Measurements from ENCODE around the gene VDAC2.

VDAC2 gene

GRCh38 chr10:75253281-75254220 is 43.0 kb downstream of the VDAC2 start:
- no peak for DNase-seq (ENCODE audit: low spot score)

DNA sequence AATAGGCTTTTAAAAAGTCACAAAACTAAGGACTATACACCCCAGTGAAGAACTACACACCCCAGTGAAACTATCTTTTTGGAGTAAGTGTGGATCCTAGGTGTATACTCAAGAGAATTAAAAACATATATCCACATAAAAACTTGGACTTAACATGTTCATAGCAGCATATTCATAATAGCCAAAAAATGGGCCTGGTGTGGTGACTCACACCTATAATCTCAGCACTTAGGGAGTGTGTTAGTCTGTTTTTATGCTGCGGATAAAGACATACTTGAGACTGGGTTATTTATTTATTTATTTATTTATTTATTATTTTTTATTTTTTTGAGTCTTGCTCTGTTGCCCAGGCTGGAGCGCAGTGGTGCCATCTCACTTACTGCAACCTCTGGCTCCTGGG is 44.1 kb downstream of the VDAC2 start:
- DNase-seq (ENCODE audit: low spot score): no peak

DNA sequence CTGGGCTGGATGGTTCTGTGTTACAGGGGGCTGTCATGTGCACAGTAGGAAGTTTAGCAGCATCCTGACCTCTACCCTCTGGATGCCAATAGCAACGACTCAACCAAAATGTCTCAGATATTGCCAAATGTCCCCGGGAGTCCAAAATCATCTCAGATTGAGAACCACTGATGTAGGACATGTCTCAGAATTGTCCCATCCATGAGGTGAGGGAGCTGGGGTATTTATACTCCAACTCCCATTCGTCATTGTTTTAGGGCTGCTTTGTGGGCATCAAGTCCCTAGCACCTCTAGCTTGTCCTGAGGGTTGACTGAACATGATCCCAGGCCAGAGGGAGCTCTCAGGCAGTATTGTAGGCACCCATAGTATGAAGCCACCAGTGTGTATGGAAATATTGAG is 50.4 kb downstream of the VDAC2 start:
- no peak for DNase-seq (ENCODE audit: low spot score)

DNA sequence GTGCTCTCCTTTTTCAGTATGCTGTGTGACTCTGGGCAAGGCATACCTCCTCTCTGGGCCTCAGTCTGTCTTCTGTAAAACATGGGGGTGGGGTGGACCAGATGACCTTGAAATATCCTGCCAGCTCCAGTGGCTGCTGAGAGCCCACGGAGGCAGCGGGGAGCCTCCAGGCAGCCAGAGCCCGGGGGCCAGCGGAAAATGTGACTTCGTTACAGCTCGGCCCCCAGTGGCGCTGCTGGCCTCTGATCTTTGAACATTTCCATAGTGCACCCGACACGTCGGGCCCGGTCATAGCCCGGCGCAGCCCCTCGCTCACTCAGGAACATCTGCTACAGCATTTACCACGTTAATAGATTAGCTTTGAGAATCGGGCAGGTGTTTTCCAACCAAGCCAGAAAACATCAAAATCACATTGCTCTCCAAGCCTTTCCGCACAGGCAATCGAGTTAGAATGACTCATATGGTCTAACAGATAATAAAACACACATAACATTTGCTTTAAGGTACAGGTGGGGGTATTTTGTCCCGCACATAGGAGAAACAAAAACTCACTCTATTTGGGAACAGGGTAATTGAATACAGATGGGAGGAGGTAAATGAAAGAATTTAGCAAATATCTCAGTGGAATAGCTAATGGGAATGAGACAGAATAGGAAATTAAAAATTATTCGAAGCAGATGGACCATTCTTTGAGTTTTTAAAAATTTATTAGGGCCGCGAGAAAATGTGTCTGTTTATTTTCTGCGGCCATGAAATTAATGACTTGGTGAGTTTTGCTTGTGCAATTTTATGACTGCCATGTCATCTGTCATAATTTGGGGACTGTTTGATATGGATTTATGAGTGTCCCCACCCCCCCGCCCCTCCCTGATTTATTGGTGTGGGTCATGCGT is 51.5 kb downstream of the VDAC2 start:
- no peak for DNase-seq (ENCODE audit: low spot score)

DNA sequence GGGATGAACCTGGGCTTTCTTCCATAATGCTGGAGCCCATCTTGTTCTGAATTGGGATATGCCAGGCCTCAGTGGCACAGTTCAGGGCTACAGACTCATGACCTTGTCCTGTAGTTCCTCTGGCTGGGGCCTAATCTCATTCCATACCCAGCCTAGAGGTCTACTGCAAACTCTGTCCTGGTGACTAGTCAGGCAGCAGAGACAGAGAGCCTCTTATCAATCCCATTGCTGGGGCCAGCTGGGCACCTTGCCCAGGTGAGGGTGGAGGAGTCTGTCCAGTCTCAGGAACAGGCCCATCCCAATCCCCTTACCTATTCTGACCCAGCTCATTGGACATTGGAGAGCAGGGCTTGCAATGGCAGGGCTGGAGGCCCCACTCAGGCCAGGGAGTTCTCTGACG is 53.2 kb downstream of the VDAC2 start:
- no peak for DNase-seq (ENCODE audit: low spot score)

DNA sequence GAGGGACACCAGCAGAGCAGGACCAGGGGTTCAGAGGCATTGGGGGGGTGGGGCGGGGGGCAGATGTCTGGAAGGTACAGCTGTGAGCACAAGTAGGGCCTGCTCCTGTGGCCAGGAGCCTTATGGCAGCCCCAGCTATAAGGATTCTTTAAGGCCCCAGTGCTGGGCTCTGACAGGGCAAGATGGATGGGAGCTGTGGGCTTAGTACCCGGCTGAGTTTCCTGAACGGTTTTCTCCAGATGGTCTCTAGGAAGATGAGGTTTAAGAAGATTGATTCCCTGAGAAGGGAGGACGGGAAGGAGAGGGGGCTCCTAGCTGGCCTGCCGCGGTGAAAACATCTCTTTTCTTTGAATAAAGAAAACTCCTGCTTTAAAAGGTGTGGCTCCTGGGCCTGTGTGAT is 55.3 kb downstream of the VDAC2 start:
- DNase-seq (ENCODE audit: low spot score): no peak

- DNase-seq (ENCODE audit: low spot score): peak; percentile 75
Observed at GRCh38 chr10:75266945-75267344, 56.3 kb downstream of the VDAC2 start.

DNA sequence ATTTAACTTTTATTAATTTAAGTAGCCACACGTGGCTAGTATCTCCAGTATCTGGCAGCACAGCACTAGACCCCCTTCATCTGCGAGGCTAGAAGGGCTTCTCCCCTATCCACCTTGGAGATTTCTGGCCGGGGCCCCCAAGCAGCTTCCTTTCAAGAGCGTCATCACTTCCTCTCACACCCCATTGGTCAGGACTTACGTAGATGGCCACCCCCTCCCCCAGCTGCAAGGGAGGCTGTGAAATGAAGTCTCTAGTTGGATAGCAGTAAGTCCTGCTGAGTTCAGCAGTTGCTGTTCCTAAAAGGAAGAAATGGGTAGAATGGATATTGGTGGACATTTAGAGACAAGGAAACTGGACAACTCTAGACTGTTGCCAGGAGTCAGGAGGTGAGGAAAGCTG is 59.0 kb downstream of the VDAC2 start:
- DNase-seq (ENCODE audit: low spot score): no peak

GRCh38 chr10:75272094-75272493 is 61.5 kb downstream of the VDAC2 start:
- DNase-seq (ENCODE audit: low spot score): no peak

GRCh38 chr10:75272896-75273295 is 62.3 kb downstream of the VDAC2 start:
- DNase-seq (ENCODE audit: low spot score): peak; percentile 85

GRCh38 chr10:75276069-75276872 is 65.7 kb downstream of the VDAC2 start:
- no peak for DNase-seq (ENCODE audit: low spot score)

DNA sequence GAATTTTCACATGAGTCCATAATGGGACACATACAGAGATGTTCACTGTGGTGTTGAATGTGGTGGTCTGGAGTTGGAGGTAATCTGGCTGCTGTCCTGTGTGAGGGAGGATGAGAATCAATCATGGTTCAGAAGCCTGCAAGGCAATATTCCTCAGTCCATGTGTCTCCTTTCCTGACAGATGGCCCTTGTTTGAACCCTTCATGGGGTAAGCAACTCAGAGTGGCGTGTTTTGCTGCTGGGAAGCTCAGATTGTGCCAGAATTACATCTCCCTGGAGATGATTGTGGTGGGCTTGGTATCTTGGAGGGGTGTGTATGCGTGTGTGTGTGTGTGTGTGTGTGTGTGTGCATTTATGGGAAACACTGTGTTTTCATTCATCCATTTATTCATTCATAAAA is 69.6 kb downstream of the VDAC2 start:
- no peak for DNase-seq (ENCODE audit: low spot score)
